Activated CD4-positive, alpha-beta T cell treated with anti-CD3 and anti-CD28 coated beads, Interleukin-2, Interleukin-6, amounts not matched to agents 100 ng/mL and 50 ng/mL, durations not matched to agents 16 hours and 8 hours (primary cell): Measurements from ENCODE around the gene SHTN1.

Source experiments
- DNase-seq: peaks from one replicate; pipeline ENCODE4 v3.0.0-alpha.2; 2020

Gene SHTN1, protein sequence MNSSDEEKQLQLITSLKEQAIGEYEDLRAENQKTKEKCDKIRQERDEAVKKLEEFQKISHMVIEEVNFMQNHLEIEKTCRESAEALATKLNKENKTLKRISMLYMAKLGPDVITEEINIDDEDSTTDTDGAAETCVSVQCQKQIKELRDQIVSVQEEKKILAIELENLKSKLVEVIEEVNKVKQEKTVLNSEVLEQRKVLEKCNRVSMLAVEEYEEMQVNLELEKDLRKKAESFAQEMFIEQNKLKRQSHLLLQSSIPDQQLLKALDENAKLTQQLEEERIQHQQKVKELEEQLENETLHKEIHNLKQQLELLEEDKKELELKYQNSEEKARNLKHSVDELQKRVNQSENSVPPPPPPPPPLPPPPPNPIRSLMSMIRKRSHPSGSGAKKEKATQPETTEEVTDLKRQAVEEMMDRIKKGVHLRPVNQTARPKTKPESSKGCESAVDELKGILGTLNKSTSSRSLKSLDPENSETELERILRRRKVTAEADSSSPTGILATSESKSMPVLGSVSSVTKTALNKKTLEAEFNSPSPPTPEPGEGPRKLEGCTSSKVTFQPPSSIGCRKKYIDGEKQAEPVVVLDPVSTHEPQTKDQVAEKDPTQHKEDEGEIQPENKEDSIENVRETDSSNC

DNA sequence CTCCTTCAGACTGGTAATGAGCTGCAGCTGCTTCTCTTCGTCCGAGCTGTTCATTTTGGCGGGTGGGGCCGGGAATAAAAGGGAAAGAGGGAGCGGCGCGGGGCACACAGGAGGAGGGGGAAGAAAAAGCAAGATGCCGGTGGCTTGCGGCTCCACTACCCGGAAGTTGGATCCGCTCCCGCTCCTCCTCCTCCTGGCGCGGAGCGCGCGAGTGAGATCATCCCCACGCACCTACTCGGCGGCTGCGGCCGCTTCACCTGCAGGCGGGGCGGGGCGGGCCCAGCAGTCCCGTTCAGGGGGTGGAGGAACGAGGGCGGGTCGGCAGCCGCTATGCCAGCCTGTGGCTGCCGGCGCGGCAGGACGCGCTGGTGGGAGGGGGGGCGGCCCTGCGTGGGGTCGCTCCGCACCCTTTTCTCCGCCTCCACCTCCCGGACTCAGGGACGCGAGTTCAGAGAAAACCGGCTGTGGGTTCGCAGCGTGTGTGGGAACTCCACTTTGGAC is at the start of gene SHTN1:
TSS of gene SHTN1 (minus strand) at position 162 of the 501 bp plus-strand sequence. CDS start at position 54, 108 bp downstream.
- peak; percentile 23 for DNase-seq

DNA sequence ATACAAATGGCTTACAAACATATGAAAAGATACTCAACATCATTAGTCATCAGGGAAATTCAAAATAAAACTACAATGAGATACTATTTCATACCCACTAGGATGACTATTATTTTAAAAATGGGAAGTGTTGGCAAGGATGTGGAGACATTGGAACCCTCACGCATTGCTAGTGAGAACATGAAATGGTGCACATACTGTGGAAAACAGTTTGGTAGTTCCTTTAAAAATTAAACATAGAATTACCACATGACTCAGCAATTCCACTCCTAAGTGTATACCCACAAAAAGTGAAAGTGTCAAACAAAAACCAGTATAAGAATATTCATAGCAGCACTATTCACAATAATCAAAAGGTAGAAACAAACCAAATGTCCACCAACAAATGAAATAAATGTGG is 48.5 kb upstream of the SHTN1 start:
- no peak for DNase-seq

DNA sequence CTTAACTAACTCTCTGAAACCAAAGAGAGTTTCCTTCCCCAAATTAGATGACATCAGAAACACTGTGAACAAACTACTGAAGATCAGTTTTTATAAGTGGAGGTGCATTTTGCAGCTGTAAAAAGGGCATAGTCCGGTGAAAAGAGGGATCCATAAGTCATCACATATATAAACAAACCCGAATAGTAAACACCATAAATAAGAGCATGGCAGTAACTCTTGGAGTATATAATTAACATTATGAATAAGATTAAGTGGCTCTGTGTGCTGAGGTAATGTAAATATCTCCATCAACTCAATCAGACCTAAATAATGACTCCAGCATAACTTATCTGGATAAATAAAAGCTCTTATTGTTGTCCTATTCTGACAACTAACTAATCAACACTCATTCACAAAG is 43.0 kb upstream of the SHTN1 start:
- no peak for DNase-seq

DNA sequence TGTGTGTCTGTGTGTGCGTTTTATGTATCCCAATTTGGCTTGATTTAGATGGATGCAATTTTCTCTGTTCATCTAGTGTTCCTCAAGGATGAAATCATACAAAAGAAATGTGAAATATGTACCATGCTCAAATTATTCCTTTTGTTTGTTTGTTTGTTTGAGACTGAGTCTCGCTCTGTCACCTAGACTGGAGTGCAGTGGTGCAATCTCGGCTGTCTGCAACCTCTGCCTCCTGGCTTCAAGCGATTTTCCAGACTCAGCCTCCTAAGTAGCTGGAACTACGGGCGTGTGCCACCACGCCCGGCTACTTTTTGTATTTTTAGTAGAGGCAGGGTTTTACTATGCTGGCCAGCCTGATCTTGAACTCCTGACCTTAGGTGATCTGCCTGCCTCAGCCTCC is 11.3 kb upstream of the SHTN1 start:
- no peak for DNase-seq

DNA sequence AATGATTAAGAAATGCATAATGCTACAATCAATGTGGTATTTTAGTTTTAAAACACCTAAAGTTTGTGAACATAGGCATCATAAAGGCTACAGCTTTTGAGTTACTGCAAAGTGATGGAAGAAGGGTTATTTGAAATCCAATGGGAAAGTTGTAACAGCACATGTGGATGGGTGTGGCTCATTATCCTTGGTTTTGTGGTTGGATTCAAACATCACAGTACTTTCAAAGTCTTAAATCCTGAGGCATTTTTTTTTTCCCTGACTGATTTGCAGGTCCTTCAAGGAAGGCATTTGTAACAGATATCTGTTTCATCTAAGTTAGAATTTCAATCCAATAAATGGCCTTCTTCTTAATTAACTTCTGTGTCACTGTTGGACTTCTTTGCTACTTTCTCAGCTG is 9.8 kb upstream of the SHTN1 start:
- DNase-seq: no peak

DNA sequence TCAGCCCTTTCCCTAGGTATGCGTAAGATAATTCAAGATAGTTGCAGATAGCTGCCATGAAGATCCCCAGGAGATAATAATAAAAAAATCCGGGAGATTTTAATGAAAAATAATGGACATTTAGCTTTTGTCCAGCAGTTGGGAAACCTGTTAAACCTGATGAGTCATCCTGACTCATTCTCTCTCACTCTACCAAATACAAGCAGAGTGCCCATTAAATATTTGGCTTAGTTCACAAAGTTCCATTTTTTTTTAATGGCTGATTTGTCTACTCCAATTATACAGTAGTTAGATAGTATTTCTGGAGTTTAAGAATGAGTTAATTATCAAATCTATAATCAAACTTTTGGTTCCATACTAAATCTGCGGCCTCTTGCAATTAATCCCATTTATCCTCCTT is 2.1 kb upstream of the SHTN1 start:
- no peak for DNase-seq

DNA sequence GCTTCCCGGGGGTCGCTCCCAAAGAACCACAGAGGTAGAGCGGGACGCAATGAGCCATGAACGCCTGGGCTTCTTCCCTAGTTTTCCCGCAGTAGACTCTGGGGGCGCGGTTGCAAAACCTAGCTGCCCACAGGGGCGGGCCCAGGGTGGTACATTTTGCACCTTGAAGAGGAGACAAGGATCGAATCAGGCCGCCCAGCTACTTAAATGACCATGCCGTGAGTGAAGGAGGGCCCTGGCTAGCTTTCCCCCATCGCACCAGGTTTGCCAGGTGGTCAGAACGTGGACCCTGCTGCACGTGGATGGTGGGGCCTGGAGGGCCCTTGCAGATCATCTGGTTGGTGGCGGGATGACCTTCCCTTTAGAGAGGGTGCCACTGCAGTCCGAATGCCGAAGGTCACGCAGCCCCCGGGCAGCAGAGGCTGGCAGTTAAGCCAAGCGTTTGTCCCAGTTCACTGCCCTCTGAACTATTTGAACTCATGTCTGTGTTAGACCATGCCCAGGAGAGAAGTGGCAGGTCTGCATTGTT is 604 bp upstream of the SHTN1 start:
- no peak for DNase-seq

DNA sequence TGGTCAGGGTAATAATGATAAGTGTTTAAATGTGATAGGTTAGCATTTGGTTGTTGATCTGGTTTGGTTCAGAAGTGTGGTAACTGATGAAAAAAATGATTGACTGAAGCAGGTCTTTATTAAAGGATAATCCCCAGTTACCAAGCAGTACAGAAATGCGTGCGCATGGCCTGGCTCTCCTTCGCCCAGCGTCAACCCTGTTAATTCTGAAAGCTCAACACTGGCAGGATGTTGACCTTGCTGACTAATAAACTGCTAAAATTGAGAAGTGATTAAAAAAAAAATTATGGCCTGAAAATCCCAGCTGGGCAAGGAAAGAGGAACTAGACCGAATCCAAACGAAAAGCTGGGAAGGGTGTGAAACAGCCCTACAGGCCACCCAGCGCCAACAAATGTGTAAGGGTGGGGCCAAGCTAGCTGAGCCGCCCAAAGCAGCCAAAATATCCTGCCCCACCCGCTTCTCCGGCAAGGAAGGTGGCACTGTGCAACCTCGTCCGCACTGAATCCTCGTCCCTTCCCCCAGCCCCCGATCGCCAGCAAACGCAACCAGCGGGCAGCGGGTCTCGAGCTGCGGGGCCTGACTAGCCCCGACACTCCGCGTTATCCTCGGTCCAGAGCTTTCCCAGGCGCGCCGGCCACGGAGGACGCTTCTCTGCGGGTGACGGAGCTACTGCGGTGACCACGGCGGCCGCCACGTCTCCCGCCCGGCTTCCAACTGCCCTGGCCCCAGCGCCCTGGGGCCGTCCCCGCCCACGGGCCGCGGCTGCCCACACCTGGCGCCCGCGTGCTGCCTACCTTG is 561 bp downstream of the SHTN1 start:
- DNase-seq: peak; percentile 7

DNA sequence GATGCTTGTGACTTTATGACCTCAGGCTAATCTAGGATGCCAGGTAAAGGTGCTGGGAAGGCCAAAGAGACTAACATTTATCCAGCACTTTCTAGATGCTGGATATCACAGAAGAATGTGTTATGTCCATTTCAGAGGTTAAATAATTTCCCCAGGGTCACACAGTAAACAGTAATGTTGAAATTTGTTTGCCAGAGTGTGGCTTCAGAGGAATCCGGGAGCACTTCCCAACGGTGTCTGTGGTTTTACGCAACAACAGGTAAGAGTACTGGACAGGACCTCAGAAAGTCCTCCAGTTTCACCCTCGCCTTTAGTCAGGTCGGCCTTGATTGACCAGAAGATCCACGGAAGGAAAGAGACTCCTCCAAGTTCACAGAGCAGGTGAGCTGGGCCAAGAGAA is 1.7 kb downstream of the SHTN1 start:
- DNase-seq: no peak

DNA sequence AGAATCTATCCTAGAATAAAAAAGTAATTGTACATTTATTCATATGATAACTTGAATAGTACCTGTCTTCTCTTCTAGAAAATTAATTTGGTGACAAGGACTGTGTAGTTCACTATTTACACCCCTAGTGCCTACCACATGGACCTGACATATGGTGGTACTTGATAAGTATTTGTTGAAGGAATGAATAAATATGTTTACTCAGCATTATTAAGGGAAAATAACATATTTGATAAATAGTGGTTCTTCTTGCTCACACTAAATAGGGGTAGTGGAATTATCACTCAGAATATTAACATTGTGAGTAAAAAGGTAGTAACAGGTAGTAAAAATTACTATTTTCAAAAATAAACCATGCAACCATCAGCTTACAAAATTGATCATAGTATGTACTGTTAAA is 2.8 kb downstream of the SHTN1 start:
- DNase-seq: no peak

DNA sequence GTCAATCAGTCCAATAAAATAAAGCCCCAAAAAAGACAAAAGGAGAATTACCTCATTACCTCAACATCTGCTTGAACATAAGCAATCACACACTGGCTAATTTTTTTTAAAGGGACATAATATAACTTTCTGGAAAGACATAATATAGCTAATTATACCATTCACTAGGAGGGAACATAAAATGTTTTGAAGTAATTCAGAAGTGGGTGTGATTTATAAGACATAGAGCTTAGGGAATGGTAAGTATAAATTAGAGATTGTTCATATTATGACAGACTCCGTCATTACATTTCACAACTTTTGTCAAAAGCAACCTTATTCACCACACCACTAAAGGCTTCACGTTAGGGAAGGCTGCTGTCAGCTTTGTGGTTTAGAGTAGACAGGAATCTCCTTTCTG is 3.8 kb downstream of the SHTN1 start:
- DNase-seq: no peak

DNA sequence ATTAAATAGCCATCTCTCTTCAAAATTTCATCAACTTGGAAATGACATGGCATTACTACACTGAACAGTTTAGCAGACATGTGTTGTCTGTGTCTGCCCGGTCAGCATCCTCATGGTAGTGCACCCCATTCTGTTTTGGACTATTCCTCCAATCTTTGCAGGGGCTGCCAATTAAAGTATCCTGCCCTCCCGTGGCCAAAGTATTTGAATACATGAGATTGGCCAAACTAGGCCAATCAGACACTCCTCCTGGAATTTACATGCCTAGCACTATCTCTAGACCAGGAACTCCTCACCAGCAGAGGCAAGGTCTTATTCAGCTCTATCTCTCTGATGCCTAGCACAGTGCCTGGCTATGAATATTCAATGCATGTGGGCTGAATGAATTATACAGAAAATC is 4.4 kb downstream of the SHTN1 start:
- no peak for DNase-seq

DNA sequence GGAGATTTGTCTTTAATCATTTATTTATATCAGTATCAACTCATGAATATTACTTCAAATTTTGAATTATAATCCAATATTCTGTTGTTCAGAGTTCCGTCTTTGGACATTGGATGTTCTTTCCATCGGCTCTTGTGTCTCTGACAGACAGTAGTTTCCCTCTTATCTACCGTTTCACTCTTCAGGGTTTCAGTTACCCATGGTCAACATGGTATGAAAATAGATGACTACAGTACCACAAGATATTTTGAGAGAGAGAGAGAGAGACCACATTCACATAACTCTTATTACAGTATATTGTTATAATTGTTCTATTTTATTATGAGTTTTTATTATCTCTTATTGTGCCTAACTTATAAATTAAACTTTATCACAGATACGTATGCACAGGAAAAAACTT is 6.8 kb downstream of the SHTN1 start:
- DNase-seq: no peak

DNA sequence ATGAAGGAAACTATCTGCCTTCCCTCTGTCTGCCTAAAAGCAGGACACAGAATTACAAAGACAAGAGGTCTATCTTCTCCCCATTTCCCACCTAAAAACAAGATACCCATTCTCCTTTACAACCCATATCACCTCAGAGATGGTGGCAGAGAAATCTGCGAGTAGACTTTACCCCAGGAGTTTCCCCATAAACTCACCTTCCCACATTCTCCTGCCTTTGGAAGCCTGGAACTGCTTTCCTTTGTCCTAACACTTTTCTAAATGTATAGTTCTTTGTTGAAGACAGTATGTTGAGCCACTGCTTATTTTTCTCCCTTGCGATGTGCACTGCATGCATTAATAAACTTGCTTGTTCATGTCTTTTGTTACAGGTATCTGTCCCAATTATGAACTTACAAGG is 8.0 kb downstream of the SHTN1 start:
- no peak for DNase-seq

DNA sequence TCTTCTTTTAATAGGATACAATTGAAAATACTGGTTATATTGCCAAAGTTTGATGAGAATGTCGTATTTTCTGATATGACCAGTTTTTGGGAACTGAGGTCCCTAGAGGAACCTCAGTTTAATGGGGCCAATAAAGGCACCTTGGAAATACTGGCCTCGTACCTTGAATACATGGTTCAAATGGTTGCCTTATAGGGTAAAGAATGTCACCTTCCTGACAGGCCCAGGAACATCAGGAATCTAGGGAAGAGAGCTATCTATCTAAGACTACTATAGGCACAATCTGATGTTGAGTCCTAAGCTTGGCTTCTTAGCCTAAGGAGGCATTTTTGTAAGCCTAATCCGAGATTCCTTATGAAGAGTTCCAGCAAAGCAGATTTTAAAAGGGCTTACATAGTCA is 9.3 kb downstream of the SHTN1 start:
- DNase-seq: no peak

DNA sequence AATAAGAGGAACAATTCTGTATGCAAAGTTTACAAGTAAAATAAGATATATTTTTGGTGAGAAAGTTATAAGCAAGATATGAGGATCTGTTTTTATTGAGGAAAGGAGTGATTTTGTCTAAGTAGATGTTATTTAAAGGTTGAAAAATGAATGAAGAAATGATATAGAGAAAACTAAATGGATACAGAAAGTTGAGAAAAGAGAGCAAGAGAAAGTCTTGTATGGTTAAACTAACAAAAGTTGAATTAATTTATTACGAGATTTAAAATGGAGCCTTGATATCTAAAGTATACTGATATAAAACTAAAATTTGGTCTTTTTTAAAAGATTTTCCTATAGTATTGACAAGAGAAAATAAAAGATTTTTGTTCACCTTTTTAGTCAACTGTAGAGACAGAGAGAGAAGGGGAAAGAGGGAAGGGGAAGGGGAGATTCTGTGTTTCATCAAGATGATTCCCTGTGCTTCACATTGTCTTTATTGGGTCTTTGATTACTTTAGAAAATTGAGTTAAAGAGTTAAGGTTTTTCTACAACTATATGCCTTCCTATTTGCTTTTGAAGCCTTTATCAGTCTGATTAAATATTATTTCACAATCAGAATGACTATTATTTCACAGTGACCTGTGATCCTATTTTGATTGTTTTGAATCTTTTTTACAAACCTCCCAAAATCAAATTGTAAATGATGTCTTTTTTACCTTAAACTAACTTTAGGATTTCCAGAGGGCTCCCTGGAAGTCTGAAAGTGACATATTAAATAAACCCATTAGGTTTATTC is 10.7 kb downstream of the SHTN1 start:
- DNase-seq: no peak

DNA sequence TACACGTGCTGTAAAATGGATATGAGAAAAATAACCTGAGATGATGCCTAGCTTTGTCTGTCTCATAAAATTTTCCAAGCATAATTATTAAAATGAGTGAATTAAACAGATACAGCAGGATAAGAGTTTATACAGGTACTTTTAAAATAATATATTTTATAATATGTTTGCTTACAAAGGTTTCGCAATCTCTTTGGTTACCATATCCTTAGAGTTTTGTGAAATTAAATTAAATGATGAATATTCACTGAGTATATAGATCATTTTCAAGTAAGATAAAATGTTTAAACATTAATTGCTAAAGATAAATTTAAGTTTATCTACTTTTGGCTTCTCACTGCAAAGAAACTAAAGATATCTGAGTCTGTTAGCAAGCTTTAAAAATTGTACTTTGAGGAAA is 11.4 kb downstream of the SHTN1 start:
- DNase-seq: no peak

DNA sequence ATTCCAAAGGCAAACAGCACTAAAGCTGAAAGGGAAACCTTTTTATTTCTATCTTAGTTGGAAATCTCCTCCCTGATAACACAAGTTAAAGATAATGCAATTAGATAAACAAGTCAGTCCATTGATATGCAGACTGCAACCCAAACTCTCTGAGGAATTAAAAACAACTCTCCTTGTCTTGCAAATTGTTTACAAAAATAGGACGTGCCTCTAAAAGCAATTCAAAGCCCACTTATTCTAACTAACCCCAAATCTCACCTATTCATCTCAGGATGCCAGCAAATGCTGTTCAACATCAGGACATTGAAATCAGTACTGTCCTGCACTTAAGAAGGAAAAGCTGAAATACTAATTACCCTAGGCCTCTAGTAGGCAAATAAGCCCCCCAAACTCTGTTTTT is 12.8 kb downstream of the SHTN1 start:
- DNase-seq: no peak

DNA sequence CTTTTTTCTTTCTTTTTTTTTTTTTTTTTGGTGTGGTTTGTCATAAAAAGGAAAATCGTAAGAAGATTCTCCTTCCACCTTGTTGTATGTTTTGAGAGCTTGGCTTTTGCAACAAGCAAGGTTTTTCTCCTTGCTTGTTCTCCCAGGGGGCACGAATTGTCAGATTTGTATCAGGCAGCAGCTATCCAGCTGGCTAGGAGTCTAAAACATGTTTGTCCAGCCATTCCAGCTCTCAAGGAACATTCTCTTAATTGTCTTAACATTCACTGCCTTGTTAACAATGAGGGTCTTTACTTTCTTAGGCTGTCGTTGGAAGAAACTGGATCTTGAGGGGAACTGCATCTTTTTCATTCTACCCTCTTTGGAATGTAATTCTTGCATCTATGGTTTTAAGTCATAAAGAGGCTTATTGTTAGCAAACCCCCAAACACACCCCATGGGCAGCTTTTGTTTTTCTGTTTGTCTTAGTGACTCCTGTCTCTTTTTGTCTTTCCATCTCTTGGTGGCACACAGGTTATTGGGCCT is 14.6 kb downstream of the SHTN1 start:
- DNase-seq: no peak

DNA sequence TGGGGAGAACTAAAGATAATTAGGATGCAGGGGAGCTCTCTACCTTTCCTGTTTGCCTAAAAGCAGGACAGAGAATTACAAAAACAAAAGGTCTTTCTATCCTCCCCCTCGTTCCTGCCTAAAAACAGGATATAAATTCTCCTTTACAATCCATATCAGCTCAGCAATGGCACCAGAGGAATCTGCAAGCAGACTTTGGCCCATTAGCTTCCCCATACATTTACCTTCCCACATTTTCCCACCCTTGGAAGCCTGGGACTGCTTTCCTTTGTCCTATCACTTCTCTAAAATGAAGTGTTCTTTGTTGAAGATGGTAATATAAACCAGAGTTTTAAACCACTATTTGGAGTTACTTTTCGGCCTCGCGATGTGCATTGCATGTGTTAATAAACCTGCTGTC is 15.5 kb downstream of the SHTN1 start:
- DNase-seq: no peak

DNA sequence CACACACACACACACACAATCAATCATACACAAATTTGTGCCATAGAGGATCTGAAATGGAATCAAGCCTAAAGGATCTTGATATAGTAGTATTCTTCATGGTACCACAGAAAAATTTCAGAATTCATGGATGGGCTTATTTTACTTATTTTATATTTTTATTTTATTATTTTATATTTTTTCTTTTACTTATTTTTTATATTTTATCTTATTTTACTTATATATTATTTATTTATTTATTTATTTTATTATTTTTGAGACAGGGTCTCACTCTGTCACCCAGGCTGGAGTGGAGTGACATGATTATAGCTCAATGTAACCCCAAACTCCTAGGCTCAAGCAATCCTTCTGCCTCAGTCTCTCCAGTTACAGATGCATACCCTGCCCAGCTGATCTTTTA is 16.7 kb downstream of the SHTN1 start:
- DNase-seq: no peak

DNA sequence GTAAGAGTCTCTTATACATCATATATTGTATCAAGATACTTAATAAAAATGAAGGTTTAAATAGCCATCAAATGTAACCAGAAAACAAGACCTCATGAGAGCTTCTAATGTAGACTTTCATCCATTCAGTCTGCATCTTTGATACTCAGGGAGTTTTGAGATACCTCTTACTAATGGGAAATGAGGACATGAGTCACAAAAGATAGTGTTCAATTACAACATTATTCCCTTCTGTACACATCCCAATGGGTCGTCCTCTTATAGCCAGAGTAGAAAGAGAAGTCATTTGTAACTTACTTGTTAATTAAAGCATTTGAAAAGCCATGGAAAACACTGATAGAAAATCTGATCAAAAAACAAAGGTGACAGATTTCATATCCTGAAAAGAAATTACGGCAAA is 19.4 kb downstream of the SHTN1 start:
- no peak for DNase-seq
